Right cardiac atrium (tissue), 5 donors: ENCODE measurements around the gene B3GALT4. TPM values are rescaled to one million over a fixed set of nuclear protein-coding genes. Genes with fewer than 3 reads are reported as not detected.
"Not testable (repeated sequence)": the region's sequence is repeated elsewhere in the genome, so short reads cannot be mapped to it uniquely, and the experiment has no call there.

Experiments used
- ATAC-seq, 2 donors: fragments of 200-7000 bp; cut with Tn5 transposase; one replicate each; pipeline versions ENCODE4 v1.8.0 to v1.9.1; 2020; ENCODE audit warnings: moderate library complexity in 2 of 2, mild to moderate bottlenecking in 1 of 2
- DNase-seq, 3 donors: peaks; one replicate each; pipeline ENCODE4 v3.0.0-alpha.2; 2020
- H3K27ac ChIP-seq: one replicate; pipeline ENCODE4 v1.5.1; 2013; ENCODE audit warnings: mild to moderate bottlenecking, low read length, control low read depth, moderate library complexity
- H3K27me3 ChIP-seq: one replicate; pipeline ENCODE4 v1.6.1; 2013; ENCODE audit not compliant: control insufficient read depth, insufficient read depth
- H3K4me1 ChIP-seq: one replicate; pipeline ENCODE4 v1.6.1; 2013; ENCODE audit warnings: low read length; ENCODE audit not compliant: control insufficient read depth, insufficient read depth
- H3K4me3 ChIP-seq: one replicate; pipeline ENCODE4 v1.5.1; 2013; ENCODE audit warnings: low read length, control low read depth
- H3K9me3 ChIP-seq: one replicate; pipeline ENCODE4 v1.6.1; 2013; ENCODE audit warnings: low read length; ENCODE audit not compliant: control insufficient read depth
- WGBS: extraction: QIAGEN DNeasy Blood & Tissue Kit; methylation state at CpG from one replicate; pipeline ENCODE4 v1.1.7; 2013; 5-methylcytosine and 5-hydroxymethylcytosine counted together
- intact Hi-C, 4 donors: fragments of 100-400 bp; cut with DNase I; formaldehyde crosslinking; loops; one replicate each; pipeline versions ENCODE4 v1.11.0 to v1.14.0; 2022 to 2023
- polyA plus RNA-seq: library from polyadenylated mRNA; stranded (reverse); fragments of 200-250 nt; gene quantifications from one replicate; pipeline ENCODE4 v1.2.3, GENCODE V29; 2013
- total RNA-seq, 4 donors: library from RNA; stranded (reverse); fragmentation: NEBNext Ultra II Directional; extraction: Animal tissue kit (Norgen Biotek cat#: 25700); gene quantifications; one replicate each; pipeline ENCODE4 v1.2.1, GENCODE V29; 2021
- donor health status: healthy with polysubstance abuse.
- donor health status: DM: no; HTN: yes; CAD: no.
- donor health status: DM: no; HTN: no; CAD: no.
- donor health status: DM: no; HTN: yes; CAD: no; lungs with severe emphysema.
- donor health status: DM: yes; HTN: yes; CAD: no.

The B3GALT4 gene
- total and polyA plus RNA-seq, 5 donors, result 9.7 to 11.0 (median 10.1) TPM

DNA sequence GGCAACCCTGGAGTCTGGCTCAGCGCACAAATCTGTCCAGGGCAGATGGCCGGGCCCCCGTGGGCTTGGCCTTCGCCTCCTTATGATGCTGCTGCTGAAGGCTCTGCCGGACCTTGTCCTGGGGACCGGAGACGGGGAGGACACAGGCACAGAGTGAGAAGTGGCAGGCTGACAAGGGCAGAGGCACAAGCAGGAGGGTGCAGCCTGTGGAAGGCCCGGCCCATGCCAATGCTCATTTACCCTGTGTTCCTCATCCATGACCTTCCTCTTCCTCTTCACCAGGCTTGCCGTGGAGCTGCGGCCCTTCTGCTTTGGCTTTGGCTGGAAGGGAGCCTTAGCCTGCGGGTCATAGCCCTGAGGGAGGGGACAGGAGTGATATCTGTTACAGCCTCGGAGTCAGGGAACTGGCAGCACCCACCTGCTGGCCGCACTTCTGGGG, 2.4 kb downstream of the B3GALT4 start:
- Histone ChIP-seq H3K27me3 (no peaks in the 10 kb centered on the region), H3K9me3 (no peaks in the 10 kb centered on the region), H3K4me3 (no peak overlapping the region), H3K27ac (no peak overlapping the region), H3K4me1 (no peaks in the 10 kb centered on the region)
- 75% methylated on average over 13 of the region's 13 CpGs for WGBS
- peak in 1 of 3 donors; percentile 55 for DNase-seq
- ATAC-seq, result no peak
- intact Hi-C loops, result no loop called here

DNA sequence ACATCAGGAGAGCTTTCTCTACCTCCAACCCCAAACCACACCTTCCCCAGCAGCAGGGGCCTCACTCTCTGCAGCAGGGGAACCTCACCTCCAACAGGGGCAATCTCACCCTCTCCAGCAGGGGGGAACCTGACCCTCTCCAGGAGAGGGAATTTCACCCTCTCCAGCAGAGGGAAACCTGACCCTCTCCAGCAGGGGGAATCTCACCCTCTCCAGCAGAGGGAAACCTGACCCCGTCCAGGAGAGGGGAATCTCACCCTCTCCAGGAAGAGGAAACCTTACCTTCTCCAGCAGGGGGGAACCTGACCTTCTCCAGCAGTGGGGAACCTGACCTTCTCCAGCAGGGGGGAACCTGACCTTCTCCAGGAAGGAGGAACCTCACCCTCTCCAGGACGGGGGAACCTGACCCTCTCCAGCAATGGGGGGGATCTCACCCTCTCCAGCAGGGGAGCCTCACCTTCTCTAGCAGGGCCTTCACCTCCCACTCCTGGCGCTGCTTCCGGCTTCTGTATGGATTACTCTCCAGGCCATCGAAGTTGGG, 3.1 kb downstream of the B3GALT4 start:
- H3K9me3 ChIP-seq, result no peaks in the 10 kb centered on the region
- intact Hi-C loops, result no loop called here
- DNase-seq, result no peak
- 62% methylated on average over 5 of the region's 5 CpGs for WGBS
- H3K27ac ChIP-seq, result no peak overlapping the region
- ATAC-seq, result no peak
- no peaks in the 10 kb centered on the region for H3K27me3 ChIP-seq
- no peaks in the 10 kb centered on the region for H3K4me1 ChIP-seq
- H3K4me3 ChIP-seq, result no peak overlapping the region

GRCh38 chr6:33280539-33280938, 3.6 kb downstream of the B3GALT4 start:
- Histone ChIP-seq H3K27me3 (no peaks in the 10 kb centered on the region), H3K4me3 (no peak overlapping the region), H3K4me1 (no peaks in the 10 kb centered on the region), H3K27ac (no peak overlapping the region), H3K9me3 (no peaks in the 10 kb centered on the region)
- no peak for DNase-seq
- intact Hi-C loops, result no loop called here
- no peak for ATAC-seq
- WGBS, result 86% methylated on average over 6 of the region's 6 CpGs

- DNase-seq, H3K4me1 ChIP-seq, H3K4me3 ChIP-seq, H3K27ac ChIP-seq, ATAC-seq, intact Hi-C loops, H3K9me3 ChIP-seq, H3K27me3 ChIP-seq: not testable (repeated sequence)
- WGBS, result 90% methylated on average over 4 of the region's 4 CpGs
These were observed 8.3 kb downstream of the B3GALT4 start for GRCh38 chr6:33285214-33285613.

DNA sequence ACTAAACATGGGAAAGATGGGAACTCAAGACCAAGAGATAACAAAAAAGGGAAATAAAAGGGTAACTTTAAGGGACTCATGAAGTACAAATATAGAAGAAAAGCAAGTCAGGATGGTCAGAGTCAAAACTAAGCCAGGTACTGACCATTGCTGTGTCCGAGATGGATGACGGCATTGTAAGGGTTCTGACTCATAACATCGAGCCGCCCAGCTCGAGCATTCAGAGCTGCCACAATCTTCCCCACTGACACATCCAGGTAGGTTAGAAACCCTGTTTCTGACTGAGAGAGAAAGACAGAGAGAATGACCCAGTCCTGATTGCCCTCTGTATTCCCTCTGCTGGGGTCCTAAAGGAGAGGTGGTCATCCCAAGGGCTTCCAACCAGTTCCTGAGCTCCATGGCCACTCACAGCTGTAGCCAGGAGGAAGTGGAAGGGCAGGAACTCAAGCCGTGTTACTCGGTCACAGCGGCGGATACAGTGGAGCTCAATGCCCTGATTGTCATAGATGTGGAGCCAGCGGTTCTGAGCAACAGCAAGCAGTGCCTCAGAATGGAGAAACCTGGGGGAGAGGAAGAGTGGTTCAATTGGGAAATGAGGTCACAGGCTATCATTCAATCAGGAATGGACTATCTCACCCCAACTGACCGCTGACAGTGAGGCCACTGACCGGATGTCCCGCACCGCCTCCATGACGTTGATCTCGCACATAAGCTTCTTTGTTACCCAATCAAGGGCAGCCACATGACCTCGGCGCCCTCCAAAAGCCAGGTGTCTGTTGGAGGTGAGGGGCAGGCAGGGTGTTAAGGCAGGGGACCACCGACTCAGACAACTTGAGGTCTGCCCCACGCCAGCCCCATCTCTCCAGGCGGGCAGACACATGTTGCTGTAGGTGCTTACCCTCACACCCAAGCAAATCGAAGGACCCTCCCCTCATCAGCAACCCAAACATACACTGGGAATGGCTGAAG, 10.3 kb downstream of the B3GALT4 start:
- H3K4me1 ChIP-seq, result peaks cover 10% of the 10 kb centered on the region
- DNase-seq (peak in 1 of 3 donors; percentile 56), ATAC-seq (no peak)
- intact Hi-C loops, result no loop called here
- H3K27me3 ChIP-seq, result no peaks in the 10 kb centered on the region
- H3K9me3 ChIP-seq, result no peaks in the 10 kb centered on the region
- no peak overlapping the region for H3K4me3 ChIP-seq
- H3K27ac ChIP-seq, result no peak overlapping the region
- 89% methylated on average over 22 of the region's 22 CpGs for WGBS

DNA sequence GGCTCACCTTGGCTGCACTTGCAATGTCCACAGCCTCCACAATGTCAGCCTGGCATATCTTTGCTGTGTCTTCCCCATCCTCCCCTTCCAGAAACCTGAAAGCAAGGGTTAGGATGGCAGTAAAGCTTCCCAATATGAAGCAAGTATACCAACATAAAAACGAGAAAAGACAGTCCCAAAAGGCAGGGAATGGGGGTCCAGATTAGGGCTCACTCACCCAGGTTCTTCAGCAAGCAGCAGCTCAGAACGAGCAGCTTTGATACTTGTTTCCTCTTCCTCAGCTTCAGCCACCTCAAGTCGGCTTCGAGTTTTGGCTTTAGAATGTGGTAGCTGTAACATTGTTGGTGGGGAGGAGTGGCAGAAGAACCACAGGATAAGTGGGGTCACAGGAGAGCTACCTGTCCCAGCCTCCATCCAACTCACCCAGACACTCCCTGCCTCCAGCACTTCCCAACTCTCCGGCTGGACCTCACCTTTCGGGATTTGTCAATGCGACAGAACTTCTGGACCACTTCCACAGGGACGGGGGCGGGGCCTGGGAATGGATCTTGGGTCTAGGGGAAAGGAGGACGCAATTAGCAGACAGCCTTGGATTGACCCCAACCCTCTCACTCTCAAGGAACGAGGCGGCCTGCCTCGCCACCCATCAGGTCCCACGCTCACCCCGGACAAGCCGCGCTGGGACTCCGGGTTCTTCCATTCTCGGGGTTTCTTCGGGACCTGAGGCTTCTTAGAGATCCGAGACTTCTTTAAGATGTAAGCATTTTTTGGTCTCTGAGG, 11.4 kb downstream of the B3GALT4 start:
- peak in 1 of 2 donors; percentile 2 for ATAC-seq
- DNase-seq, result peak in 1 of 3 donors; percentile 57
- H3K4me1 ChIP-seq, result peaks cover 10% of the 10 kb centered on the region
- H3K4me3 ChIP-seq, result peak overlapping the region; percentile 99
- no peaks in the 10 kb centered on the region for H3K9me3 ChIP-seq
- H3K27me3 ChIP-seq, result no peaks in the 10 kb centered on the region
- intact Hi-C loops, result no loop called here
- H3K27ac ChIP-seq, result peak overlapping the region; percentile 8
- WGBS, result 14% methylated on average over 21 of the region's 21 CpGs

DNA sequence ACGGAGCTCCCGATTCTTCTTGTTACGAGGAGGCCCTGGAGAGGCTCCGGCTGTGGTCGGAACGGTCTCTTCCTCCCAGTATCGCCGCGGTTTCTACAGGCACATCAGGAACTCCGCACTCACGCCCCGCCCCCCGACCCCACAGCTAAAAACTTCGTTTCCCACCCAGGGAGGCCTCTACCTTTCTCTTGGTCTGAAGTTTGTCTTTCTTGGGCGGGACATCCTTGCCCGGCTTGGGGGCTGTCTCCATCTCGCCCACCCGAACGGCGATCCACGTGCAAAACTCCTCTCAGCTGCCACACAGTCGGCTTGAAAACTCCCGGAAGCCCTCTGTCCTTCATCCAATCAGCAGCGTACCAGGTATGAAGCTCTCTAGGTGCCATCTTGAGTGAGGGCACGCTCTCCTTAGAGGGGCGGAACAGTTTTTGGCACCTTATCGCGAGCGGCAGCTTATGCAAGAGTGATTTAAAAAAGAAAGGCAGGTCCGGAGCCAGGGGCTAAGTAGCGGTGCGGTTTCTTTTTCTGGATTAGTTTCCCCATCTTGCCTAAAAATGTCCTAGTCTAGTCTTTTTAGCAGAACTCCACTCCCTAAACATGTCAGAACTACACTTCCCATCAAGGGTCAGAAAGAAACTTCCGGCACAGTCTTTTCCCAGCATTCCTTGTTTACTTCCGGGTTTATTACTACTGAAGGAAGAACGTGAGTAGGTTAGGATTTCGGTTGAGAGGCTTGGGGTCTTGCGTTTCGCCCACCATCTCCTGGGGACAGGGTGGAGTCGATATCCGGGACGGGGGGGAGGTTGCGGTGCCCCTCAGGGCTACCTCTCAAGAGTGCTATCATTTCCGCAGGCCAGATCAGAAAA, 12.2 kb downstream of the B3GALT4 start, which contains the start of the genes PFDN6 and WDR46:
Gene PFDN6 (plus strand): TSS at position 681 of the 863 bp plus-strand sequence. CDS start 256 bp downstream, outside the sequence.
Gene WDR46 (minus strand): TSS at position 319 of the 863 bp plus-strand sequence. CDS start 69 bp downstream, at position 250.
- H3K27me3 ChIP-seq, result no peaks in the 10 kb centered on the region
- WGBS, result under 1% methylated on average over 43 of the region's 43 CpGs
- no peaks in the 10 kb centered on the region for H3K9me3 ChIP-seq
- H3K4me3 ChIP-seq, result peak within 1 kb of the TSS; percentile 99
- H3K4me1 ChIP-seq, result peaks cover 10% of the 10 kb centered on the region
- intact Hi-C loops, result no loop called here
- peak within 1 kb of the TSS; percentile 85 for H3K27ac ChIP-seq
- peak; percentile 95 for ATAC-seq
- DNase-seq, result peak; percentile 78 to 89 (median 82)

- ATAC-seq (peak in 1 of 2 donors; percentile 6), DNase-seq (no peak)
- WGBS, result 4% methylated on average over 14 of the region's 14 CpGs
- Histone ChIP-seq H3K27ac (peak overlapping the region; percentile 85), H3K4me3 (peak overlapping the region; percentile 99), H3K4me1 (peaks cover 10% of the 10 kb centered on the region), H3K27me3 (no peaks in the 10 kb centered on the region), H3K9me3 (no peaks in the 10 kb centered on the region)
- intact Hi-C loops, result no loop called here
These were observed 12.9 kb downstream of the B3GALT4 start for GRCh38 chr6:33289784-33290315.

DNA sequence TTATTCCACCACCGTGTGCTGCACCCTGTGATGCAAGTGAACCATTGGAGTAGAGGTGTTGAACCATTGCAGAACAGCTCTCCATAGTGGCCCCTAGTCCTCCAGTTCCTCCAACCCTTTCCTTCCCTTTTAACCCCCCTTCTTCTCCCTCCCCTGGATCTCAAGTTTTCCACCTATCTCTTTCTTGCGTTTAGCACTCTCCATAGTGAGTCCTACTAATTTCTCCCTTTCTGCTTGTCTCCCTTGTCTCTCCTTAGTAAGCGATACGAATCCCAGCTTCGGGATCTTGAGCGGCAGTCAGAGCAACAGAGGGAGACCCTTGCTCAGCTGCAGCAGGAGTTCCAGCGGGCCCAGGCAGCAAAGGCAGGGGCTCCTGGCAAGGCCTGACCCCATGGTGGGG, 13.5 kb downstream of the B3GALT4 start:
- H3K9me3 ChIP-seq, result no peaks in the 10 kb centered on the region
- no peaks in the 10 kb centered on the region for H3K27me3 ChIP-seq
- no peak overlapping the region for H3K4me3 ChIP-seq
- ATAC-seq, result no peak
- DNase-seq, result no peak
- WGBS, result 68% methylated on average over 7 of the region's 7 CpGs
- H3K27ac ChIP-seq, result no peak overlapping the region
- intact Hi-C loops, result no loop called here
- peaks cover 10% of the 10 kb centered on the region for H3K4me1 ChIP-seq
